GM18507 (cell line): ENCODE data around the gene RBMS3.
"Not testable (repeated sequence)": the region's sequence is repeated elsewhere in the genome, so short reads cannot be mapped to it uniquely, and the experiment has no call there.

Source experiments
- DNase-seq: peaks from one replicate; pipeline ENCODE4 v3.0.0; 2011; ENCODE audit warnings: low read depth; ENCODE audit not compliant: insufficient read length; ENCODE audit errors: extremely low spot score
- FAIRE-seq: peaks from 2 replicates; lab custom pipeline; 2011; peaks lifted over from hg19 to GRCh38; lab: Jason Lieb, UNC

The RBMS3 gene

GRCh38 chr3:29453284-29454001 is 172.6 kb downstream of the RBMS3 start:
- FAIRE-seq (no peak), DNase-seq (no peak)

DNA sequence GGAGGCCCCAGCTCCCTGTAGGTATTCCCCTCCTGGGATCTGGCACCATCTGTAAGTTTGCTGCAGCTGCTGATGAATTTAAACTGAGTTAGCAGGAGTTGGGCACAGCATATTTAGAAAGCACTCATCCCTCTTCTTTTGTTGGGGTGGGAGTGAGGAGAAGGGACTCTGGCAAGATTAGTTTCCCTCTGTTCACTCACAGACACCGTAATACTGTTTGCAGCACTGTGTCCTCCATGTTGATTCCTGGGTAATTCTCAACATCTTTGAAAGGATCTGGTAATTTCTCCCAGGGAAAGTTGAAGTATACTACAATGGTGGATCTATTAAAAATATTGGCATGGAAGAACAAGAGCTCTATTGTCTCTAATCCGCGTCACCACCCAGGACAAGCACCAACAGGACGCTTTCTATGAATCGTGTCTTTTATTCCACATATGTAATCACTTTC is 173.3 kb downstream of the RBMS3 start:
- FAIRE-seq (no peak), DNase-seq (no peak)

DNA sequence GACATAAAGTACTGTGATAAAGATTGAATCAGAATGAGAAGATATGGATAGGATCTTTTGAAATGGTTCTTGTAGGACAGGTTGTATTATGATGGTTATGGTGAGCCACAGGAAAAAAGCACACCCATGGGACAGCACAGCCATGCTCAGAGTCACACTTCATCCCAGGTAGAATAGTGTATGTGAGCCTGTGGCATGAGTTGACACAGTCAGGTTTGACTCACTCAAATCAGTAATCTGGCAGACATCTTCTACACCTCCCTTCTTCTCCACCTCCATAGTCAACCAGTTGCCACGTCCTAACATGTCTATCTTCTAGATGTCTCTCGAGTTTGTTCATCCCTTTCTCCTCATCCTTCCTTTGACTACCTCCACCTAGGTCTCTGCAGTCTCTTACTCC is 176.0 kb downstream of the RBMS3 start:
- FAIRE-seq (no peak), DNase-seq (no peak)

DNA sequence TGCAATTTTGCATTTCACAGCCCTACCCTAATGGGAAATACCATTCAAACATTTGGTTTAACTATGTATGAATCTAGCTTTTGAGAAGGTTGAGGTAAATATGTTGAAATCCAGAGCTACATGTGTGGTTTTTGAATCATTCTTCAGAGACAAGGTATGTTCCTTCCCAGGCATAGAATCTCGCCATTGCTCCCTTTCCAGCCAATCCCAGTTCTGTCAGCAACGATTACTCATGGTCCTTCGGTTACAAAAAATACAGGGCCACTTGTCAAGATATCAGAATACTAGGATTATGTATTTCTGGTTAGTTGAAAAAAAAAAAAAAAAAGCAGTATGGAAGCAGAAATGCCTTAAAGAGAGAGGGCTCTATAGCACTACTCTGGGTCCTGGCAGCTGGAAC is 182.4 kb downstream of the RBMS3 start:
- no peak for DNase-seq
- FAIRE-seq: no peak

DNA sequence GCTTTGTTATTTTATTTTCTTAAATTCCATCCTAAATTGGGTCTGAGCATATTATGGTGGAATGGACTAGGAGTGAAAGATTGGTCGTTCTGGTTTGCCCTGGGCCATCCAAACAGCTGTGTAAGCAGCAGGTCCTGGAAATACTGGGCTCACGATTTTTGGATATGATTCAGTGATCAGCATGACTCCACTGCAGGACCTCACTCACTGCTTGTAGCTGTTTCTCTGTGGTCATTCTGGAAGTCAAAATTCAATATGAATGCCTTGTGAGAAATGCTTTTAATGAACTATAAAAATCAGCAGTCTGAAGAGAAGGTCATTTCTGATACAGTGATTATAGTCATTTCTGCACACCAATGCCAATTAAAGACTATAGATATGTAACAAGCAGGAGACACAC is 185.0 kb downstream of the RBMS3 start:
- FAIRE-seq (no peak), DNase-seq (no peak)

DNA sequence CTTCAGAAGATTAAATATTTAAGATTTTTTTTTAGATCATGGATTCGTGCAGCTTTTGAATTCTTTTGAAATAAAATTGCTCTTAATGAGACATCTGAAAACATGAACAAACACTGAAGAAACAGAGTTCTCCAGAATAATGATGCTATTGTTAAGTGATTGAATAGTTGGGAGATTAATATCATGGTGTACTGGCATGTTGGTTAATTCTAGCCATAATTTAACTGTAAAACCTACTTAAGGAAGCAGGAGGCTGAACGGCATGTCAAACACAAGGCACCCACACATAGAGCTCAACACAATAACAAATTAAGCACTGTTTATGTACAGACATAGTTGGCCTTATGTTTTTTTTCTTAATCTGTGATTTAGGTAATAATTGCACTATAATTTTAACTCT is 185.6 kb downstream of the RBMS3 start:
- no peak for DNase-seq
- no peak for FAIRE-seq

DNA sequence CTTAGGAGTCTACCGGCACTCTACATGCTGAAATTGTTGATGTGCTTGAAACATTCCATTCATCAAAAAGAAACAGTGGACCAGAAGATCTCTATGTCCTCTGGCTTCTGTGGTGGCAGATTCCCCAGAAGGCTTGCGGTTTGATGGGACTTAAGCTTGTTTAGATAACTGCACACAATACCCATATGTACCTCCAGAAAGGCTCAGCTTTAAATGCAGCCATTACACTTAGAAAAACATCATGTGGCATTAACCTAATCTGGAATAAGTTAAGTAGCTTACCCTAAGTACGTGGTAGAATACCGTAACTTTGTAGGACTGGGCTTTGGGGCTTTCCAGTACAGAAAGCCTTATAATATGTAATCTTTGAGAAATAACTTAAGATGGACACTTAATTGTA is 187.3 kb downstream of the RBMS3 start:
- FAIRE-seq: no peak
- DNase-seq: no peak

DNA sequence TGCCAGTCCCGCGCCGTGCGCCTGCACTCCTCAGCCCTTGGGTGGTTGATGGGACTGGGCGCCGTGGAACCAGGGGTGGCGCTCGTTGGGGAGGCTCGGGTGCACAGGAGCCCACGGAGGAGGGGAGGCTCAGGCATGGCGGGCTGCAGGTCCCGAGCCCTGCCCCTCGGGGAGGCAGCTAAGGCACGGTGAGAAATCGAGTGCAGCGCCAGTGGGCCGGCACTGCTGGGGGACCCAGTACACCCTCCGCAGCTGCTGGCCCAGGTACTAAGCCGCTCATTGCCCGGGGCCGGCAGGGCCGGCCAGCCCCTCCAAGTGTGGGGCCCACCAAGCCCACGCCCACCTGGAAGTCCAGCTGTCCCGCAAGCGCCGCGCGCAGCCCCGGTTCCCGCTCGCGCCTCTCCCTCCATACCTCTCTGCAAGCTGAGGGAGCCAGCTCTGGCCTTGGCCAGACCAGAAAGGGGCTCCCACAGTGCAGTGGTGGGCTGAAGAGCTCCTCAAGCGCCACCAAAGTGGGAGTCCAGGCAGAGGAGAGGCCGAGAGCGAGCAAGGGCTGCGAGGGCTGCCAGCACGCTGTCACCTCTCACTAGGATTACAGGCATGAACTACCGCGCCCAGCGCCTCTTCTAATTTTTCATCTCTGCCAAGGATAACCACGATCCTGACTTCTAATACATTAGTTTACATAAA is 192.8 kb downstream of the RBMS3 start:
- not testable (repeated sequence) for FAIRE-seq, DNase-seq

- no peak for DNase-seq
- FAIRE-seq: no peak
These were observed 194.5 kb downstream of the RBMS3 start for GRCh38 chr3:29475305-29475840.

- FAIRE-seq (no peak), DNase-seq (no peak)
These were observed 195.0 kb downstream of the RBMS3 start for GRCh38 chr3:29475854-29476253.

- no peak for DNase-seq
- FAIRE-seq: no peak
These were observed 197.7 kb downstream of the RBMS3 start for GRCh38 chr3:29478611-29479010.

DNA sequence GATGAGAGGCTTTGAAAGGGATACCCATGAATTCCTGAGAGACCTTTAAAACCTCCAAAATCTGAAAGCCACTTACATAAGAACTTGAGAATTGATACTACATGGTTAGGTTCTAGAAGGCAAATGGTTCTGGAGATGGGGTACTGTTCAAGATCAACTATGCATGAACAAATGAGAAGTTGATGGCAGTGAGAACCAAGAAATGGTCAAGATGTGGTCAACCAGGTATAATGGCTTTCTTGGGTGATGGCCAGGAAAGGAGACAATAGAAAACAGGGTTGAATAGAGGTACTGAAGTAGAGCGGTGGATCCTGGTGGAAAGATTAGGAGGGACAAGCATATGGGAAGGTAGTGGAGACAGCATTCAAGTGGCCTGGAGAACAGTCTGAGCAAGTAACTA is 200.4 kb downstream of the RBMS3 start:
- no peak for DNase-seq

GRCh38 chr3:29481969-29482767 is 201.3 kb downstream of the RBMS3 start:
- no peak for DNase-seq

More for the DNA sequence above, 200.4 kb downstream of the RBMS3 start:
- FAIRE-seq: no peak

DNA sequence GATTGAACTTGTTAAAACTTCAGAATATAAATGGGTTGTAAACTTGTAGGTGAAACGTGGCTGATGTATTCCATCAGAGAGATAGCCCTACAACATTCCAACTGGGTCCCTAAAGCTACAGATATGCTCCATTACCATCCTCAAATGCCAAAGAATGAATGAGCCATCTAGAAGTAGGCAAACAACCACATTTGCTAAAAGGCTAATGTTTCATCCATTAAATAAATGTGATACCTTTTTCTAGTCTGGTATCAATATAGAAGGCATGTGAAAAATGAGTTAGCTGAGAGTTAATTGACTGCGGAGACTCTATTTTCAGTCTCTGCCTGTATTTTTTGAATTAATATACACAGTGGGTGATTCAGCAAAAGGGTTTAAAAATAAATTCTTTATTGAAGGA is 203.8 kb downstream of the RBMS3 start:
- DNase-seq (no peak), FAIRE-seq (no peak)

More at GRCh38 chr3:29481969-29482767, 201.3 kb downstream of the RBMS3 start:
- FAIRE-seq: no peak

DNA sequence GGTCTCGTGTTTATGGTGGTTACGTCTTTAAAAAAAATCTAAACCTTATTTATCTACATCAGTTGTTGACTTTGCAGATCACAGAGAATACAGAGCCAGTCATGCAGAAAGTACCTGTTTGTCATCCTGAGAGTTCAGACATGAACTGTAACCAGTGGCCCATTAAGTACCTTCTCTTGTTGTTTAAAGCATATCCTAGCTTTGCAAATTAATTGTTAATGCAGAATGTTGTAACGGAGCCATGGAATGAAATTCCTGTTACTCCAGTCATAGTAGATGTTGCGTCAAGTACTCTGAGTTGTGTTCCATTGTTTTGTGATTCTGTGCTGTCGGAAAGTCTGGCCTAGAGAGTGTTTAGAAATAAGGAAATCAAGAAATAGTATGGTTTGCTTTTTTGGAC is 205.2 kb downstream of the RBMS3 start:
- DNase-seq (no peak), FAIRE-seq (no peak)

DNA sequence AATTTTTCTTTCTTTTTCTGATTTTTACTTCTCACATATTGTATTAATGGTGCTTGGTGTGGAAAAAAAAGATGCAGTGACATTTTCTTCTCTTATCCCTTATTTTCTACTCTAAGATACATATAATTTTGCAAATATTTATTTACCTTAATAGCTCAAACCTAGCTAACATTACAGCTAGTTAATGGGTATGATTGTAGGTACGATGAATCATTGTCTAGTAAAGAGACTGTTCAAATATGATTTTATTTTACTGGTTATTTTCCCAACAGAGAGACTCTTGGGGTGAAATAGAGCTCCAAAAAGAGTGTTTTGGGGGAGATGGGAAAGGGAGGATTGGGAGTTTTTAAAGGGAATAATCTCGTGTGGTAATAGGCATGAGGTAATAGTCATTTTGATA is 206.0 kb downstream of the RBMS3 start:
- FAIRE-seq (no peak), DNase-seq (no peak)

DNA sequence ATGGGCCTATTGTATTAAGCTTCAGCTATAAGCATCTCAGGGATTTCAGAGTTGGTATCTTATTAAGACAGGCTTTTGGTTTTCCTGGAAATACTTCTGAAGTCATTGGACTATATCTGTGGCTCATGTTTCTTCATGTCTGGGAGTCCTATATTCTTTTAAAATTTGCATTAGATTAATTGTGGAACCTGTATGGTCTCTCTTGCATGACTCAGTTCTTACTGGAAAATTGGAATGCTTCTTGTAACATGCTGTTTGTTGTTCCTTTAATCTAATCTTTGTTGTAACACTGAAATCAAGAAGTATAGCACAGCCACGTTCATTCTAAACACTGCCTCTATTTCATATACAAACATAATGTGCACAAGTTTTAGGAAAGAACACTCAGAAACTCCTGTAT is 208.1 kb downstream of the RBMS3 start:
- FAIRE-seq (no peak), DNase-seq (no peak)

GRCh38 chr3:29493109-29493508 is 212.2 kb downstream of the RBMS3 start:
- FAIRE-seq: no peak
- DNase-seq: no peak

DNA sequence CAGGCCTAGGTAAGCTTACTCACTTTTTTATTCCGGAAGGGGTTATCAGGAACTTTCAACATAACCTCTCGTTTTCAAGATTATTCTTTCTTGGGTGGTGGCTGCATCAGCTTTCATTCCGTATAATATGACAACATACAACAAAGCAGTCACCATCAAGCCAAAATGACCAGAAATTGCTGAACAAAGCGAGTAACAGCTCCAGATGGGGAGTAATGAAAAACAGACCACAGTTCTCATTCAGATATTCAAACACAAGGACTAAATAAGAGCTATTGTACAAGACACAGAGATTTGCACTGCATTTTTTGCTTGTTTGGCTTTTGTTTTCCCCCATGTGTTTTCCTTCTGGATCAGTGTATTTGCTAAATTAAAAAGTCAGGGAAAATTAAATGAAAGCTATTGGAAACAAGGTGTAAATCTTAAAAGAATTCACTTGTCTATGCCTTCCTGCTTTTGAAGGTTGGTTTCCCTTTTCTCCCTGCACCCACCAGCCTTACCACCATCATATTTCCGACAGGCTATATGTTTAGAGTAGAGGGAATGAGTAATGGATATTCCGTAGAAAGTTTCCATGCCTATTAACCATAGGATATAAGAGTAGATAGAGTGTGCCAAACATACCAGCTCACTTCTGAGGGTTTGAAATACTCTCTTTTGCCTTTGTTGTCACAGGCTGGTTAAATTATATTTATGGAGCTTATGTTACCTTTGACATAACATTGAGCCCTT is 213.6 kb downstream of the RBMS3 start:
- DNase-seq (no peak), FAIRE-seq (no peak)
